ENCODE measurements around the gene TRAPPC4. TPM values are rescaled to one million over a fixed set of nuclear protein-coding genes. Genes with fewer than 3 reads are reported as not detected.
"Not testable (repeated sequence)": the region's sequence is repeated elsewhere in the genome, so short reads cannot be mapped to it uniquely, and the experiment has no call there.

TRAPPC4 gene
- total RNA-seq, 4 donors from 2014 or later = 43.0 to 82.8 (median 66.9) TPM

DNA sequence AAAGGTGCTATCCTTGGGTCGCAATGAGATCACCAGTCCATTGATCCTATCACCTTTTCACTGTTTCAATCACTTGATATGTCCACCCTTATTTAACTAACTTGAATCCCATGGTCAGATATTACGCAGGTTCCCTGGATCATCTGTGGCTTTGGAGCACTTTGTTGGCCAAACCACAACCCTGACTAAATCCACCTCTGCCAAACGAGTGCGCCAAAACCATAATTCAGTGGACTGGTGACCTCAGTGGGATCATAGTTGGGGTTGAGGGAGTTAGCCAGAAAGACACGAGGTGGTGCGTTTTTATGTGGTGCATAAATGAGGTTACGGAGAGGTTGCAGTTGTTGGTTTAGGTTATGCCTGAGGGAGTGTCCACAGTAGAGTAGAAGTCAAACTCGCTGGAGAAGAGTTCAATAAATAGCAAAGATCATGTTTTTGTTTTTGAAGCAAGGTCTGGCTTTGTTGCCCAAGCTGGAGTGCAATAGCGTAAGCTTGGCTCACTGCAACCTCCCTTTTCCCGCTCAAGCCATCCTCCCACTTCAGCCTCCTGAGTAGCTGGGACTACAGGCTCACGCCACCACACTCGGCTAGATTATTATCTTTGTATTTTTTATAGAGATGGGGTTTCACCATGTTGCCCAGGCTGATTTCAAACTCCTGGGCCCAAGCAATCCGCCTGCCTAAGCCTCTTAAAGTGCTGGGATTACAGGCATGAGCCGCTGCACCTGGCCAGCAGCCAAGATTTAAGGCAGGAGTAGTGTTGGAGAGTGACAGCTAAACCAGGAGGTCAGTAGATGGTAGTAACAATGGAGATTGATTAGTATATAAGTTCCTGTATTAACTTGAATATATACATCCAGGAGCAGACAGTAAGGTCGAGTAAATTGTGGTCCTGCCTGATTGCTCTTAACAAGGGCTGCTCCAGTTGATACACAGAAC lies 42.5 kb upstream of the TRAPPC4 start:
- DNase-seq = no peak
- peaks cover 0 to 4% (median 3%) of the 10 kb centered on the region in 3 donors for H3K27me3 ChIP-seq
- no peaks in the 10 kb centered on the region for H3K9me3 ChIP-seq
- H3K4me1 ChIP-seq = no peaks in the 10 kb centered on the region
- TF ChIP-seq POLR2A (IDR thresholded peaks at IDR 0.05) = no peak
- TF ChIP-seq, protein P1, sequence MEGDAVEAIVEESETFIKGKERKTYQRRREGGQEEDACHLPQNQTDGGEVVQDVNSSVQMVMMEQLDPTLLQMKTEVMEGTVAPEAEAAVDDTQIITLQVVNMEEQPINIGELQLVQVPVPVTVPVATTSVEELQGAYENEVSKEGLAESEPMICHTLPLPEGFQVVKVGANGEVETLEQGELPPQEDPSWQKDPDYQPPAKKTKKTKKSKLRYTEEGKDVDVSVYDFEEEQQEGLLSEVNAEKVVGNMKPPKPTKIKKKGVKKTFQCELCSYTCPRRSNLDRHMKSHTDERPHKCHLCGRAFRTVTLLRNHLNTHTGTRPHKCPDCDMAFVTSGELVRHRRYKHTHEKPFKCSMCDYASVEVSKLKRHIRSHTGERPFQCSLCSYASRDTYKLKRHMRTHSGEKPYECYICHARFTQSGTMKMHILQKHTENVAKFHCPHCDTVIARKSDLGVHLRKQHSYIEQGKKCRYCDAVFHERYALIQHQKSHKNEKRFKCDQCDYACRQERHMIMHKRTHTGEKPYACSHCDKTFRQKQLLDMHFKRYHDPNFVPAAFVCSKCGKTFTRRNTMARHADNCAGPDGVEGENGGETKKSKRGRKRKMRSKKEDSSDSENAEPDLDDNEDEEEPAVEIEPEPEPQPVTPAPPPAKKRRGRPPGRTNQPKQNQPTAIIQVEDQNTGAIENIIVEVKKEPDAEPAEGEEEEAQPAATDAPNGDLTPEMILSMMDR (IDR thresholded peaks at IDR 0.05 in 4 of 5, conservative IDR thresholded peaks at IDR 0.05 in 1 of 5) = no peak
- no peak for ATAC-seq
- no peak overlapping the region for H3K27ac ChIP-seq
- in situ Hi-C loops (cut with MboI; ENCODE audit: low sequenced_read_pairs in 4 of 4) (no loop called here), intact Hi-C loops (cut with DNase I; ENCODE audit: low total_unique reads) (no loop called here)
- no peak overlapping the region for H3K4me3 ChIP-seq
- H3K36me3 ChIP-seq = no peaks in the 10 kb centered on the region

DNA sequence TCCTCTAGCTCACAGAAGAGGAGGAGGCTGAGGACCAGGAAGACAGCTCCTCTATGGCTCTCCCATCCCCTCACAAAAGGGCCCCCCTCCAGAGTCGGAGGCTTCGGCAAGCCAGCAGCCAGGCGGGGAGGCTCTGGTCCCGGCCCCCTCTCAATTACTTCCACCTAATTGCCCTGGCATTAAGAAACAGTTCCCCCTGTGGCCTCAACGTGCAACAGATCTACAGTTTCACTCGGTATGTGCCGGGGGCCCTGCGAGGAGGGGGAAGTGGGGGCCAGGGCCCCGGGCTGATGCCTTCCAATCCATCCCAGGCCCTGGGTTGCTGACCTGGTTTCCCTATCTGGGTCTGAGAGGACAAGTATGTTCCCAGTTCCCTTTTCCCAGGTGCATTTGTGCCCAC lies 39.1 kb upstream of the TRAPPC4 start:
- Histone ChIP-seq H3K4me1 (peaks cover 0 to 4% of the 10 kb centered on the region in 2 donors), H3K27me3 (no peaks in the 10 kb centered on the region), H3K36me3 (no peaks in the 10 kb centered on the region), H3K27ac (no peak overlapping the region), H3K4me3 (no peak overlapping the region), H3K9me3 (no peaks in the 10 kb centered on the region)
- ATAC-seq (no peak), DNase-seq (no peak)
- TF ChIP-seq POLR2A (IDR thresholded peaks at IDR 0.05) = no peak
- TF ChIP-seq, protein P1 (IDR thresholded peaks at IDR 0.05 in 4 of 5, conservative IDR thresholded peaks at IDR 0.05 in 1 of 5) = no peak
- intact Hi-C loops (cut with DNase I; ENCODE audit: low total_unique reads) = no loop called here
- in situ Hi-C loops (cut with MboI; ENCODE audit: low sequenced_read_pairs in 4 of 4) = no loop called here

DNA sequence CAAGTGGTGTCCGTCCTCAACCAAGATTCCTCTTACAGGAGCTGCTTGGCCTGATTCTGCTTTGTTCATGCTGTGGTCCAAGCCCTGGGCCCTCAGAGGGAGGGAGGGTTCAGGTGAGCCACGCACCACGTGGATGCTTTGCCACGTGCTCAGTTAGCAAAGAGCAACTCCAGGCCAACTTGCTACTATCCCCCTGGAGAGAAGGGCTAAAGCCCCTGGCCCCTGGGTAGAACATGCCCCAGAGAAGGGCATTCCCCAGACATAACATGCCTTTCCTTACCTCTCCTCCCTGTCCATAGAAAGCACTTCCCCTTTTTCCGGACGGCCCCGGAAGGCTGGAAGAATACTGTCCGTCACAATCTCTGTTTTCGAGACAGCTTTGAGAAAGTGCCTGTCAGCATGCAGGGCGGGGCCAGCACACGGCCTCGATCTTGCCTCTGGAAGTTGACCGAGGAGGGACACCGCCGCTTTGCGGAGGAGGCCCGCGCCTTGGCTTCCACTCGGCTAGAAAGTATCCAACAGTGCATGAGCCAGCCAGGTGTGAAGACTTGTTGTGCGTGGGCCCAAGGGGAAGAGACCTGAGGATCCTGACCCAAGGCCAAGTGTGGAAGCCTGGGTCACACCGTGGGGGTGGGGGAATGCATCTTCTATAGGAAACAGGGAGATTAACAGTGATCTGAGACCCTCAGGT lies 38.2 kb upstream of the TRAPPC4 start:
- Histone ChIP-seq H3K27me3 (no peaks in the 10 kb centered on the region), H3K4me1 (peaks cover 5 to 9% of the 10 kb centered on the region in 2 donors), H3K27ac (no peak overlapping the region), H3K36me3 (no peaks in the 10 kb centered on the region), H3K4me3 (no peak overlapping the region), H3K9me3 (no peaks in the 10 kb centered on the region)
- intact Hi-C loops (cut with DNase I; ENCODE audit: low total_unique reads) = no loop called here
- DNase-seq (peak; percentile 6 to 34), ATAC-seq (no peak)
- in situ Hi-C loops (cut with MboI; ENCODE audit: low sequenced_read_pairs in 4 of 4) = no loop called here
- no peak for TF ChIP-seq POLR2A (IDR thresholded peaks at IDR 0.05)
- TF ChIP-seq, protein P1 (IDR thresholded peaks at IDR 0.05 in 4 of 5, conservative IDR thresholded peaks at IDR 0.05 in 1 of 5) = no peak

DNA sequence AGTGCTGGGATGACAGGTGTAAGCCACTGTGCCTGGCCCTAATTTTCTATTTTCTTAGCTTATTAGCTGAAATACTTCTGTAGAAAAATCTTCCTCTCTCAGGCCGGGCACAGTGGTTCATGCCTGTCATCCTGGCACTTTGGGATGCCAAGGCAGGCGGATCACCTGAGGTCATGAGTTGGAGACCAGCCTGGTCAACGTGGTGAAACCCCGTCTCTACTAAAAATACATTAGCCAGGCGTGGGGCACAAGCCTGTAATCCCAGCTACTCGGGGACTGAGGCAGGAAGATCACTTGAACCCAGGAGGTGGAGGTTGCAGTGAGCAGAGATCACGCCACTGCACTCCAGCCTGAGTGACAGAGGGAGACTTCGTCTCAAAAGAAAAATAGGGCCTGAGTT lies 34.2 kb upstream of the TRAPPC4 start:
- peak overlapping the region; percentile 66 to 84 (median 68) for H3K27ac ChIP-seq
- H3K4me1 ChIP-seq; intact Hi-C loops (cut with DNase I; ENCODE audit: low total_unique reads); H3K36me3 ChIP-seq; H3K4me3 ChIP-seq; H3K27me3 ChIP-seq; in situ Hi-C loops (cut with MboI; ENCODE audit: low sequenced_read_pairs in 4 of 4); H3K9me3 ChIP-seq: not testable (repeated sequence)
- peak; percentile 71 to 75 for ATAC-seq
- peak; percentile 43 to 74 for DNase-seq

DNA sequence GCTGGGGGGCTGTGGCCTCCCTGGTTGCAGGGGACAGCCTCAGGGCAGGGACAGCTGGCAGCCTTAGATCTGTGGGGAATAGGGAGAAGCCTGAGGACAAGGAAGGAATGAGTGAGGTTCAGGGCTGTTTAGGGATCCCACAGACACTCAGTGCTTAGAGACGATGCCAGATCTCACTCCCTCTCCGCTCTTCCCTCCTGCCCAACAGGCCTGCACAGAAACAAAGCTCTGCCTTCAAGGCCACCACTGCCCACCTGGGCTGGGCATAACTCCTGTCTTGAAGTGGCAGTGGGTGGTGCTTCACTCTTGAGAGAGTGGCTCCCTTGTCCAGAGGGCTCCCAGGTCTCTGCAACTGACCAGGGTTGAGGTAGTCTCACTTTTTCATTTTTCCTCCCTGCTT lies 33.7 kb upstream of the TRAPPC4 start:
- Histone ChIP-seq H3K4me1 (peaks cover 5 to 9% of the 10 kb centered on the region in 2 donors), H3K4me3 (no peak overlapping the region), H3K27ac (peak overlapping the region; percentile 66 to 84 (median 68)), H3K9me3 (no peaks in the 10 kb centered on the region), H3K36me3 (no peaks in the 10 kb centered on the region), H3K27me3 (no peaks in the 10 kb centered on the region)
- intact Hi-C loops (cut with DNase I; ENCODE audit: low total_unique reads) (no loop called here), in situ Hi-C loops (cut with MboI; ENCODE audit: low sequenced_read_pairs in 4 of 4) (no loop called here)
- TF ChIP-seq POLR2A (IDR thresholded peaks at IDR 0.05) = no peak
- TF ChIP-seq, protein P1 (IDR thresholded peaks at IDR 0.05 in 4 of 5, conservative IDR thresholded peaks at IDR 0.05 in 1 of 5) = no peak
- DNase-seq (no peak), ATAC-seq (peak; percentile 17 to 37)
